Astrocyte (in vitro differentiated cells and primary cell): Measurements from ENCODE around the gene TMPRSS13. TPM values are rescaled to one million over a fixed set of nuclear protein-coding genes. Genes with fewer than 3 reads are reported as not detected.
A peak's percentile ranks its signal among the peaks of the same experiment; 100 is the strongest.
"Not testable (repeated sequence)": the region's sequence is repeated elsewhere in the genome, so short reads cannot be mapped to it uniquely, and the experiment has no call there.

ENCODE experiments used
- DNase-seq: peaks from one replicate; pipeline ENCODE4 v3.0.0-alpha.2; 2010; ENCODE audit warnings: low read depth
- FAIRE-seq: peaks from 2 replicates; lab custom pipeline; 2011; peaks lifted over from hg19 to GRCh38; lab: Jason Lieb, UNC
- H2AFZ ChIP-seq: 2 replicates; pipeline ENCODE4 v1.6.0; 2012; ENCODE audit warnings: low read depth, low read length, inconsistent platforms
- H3K27ac ChIP-seq: 2 replicates; pipeline ENCODE4 v1.5.1; 2011; ENCODE audit warnings: low read depth, low read length, inconsistent platforms
- H3K27me3 ChIP-seq: 2 replicates; pipeline ENCODE4 v1.6.0; 2011; ENCODE audit warnings: low read length, inconsistent platforms; ENCODE audit not compliant: insufficient read depth
- H3K36me3 ChIP-seq: 2 replicates; pipeline ENCODE4 v1.5.1; 2011; ENCODE audit warnings: low read length, inconsistent platforms; ENCODE audit not compliant: insufficient read depth
- H3K4me1 ChIP-seq: 2 replicates; pipeline ENCODE4 v1.5.1; 2011; ENCODE audit warnings: low read length, inconsistent platforms; ENCODE audit not compliant: insufficient read depth
- H3K4me2 ChIP-seq: 2 replicates; pipeline ENCODE4 v1.6.0; 2012; ENCODE audit warnings: low read length, inconsistent platforms
- H3K4me3 ChIP-seq: 2 replicates; pipeline ENCODE4 v1.5.1; 2011; ENCODE audit warnings: low read depth, mild to moderate bottlenecking, low read length, inconsistent platforms; ENCODE audit not compliant: insufficient read depth
- H3K79me2 ChIP-seq: 2 replicates; pipeline ENCODE4 v1.6.0; 2012; ENCODE audit warnings: mild to moderate bottlenecking, low read length, inconsistent platforms; ENCODE audit not compliant: insufficient read depth
- H3K9ac ChIP-seq: 2 replicates; pipeline ENCODE4 v1.6.0; 2012; ENCODE audit warnings: mild to moderate bottlenecking, low read length, inconsistent platforms
- H3K9me3 ChIP-seq: 2 replicates; pipeline ENCODE4 v1.5.1; 2012; ENCODE audit warnings: low read depth, mild to moderate bottlenecking, low read length, inconsistent platforms; ENCODE audit not compliant: insufficient read depth
- H4K20me1 ChIP-seq: 2 replicates; pipeline ENCODE4 v1.6.0; 2012; ENCODE audit warnings: low read length, inconsistent platforms; ENCODE audit not compliant: insufficient read depth
- H3K27ac Mint-ChIP-seq: one replicate; pipeline ENCODE4 v1.8.0; 2021; ENCODE audit warnings: mild to moderate bottlenecking, mixed read lengths; ENCODE audit not compliant: unreplicated experiment
- H3K27me3 Mint-ChIP-seq: one replicate; pipeline ENCODE4 v1.8.0; 2021; ENCODE audit warnings: low read depth, mixed read lengths; ENCODE audit not compliant: unreplicated experiment
- H3K36me3 Mint-ChIP-seq: one replicate; pipeline ENCODE4 v1.8.0; 2021; ENCODE audit warnings: low read depth, mixed read lengths; ENCODE audit not compliant: unreplicated experiment
- H3K4me1 Mint-ChIP-seq: one replicate; pipeline ENCODE4 v1.8.0; 2021; ENCODE audit warnings: low read depth, mixed read lengths; ENCODE audit not compliant: unreplicated experiment
- H3K4me3 Mint-ChIP-seq: one replicate; pipeline ENCODE4 v1.8.0; 2021; ENCODE audit warnings: mild to moderate bottlenecking, moderate library complexity, mixed read lengths; ENCODE audit not compliant: unreplicated experiment
- H3K9me3 Mint-ChIP-seq: one replicate; pipeline ENCODE4 v1.8.0; 2021; ENCODE audit warnings: mild to moderate bottlenecking, mixed read lengths; ENCODE audit not compliant: unreplicated experiment
- CTCF ChIP-seq: IDR thresholded peaks from 2 replicates; pipeline ENCODE4 v1.5.1; 2011; ENCODE audit warnings: low read depth, mild to moderate bottlenecking, inconsistent platforms, low read length, moderate library complexity; ENCODE audit not compliant: insufficient read depth
- EZH2 ChIP-seq: IDR thresholded peaks from 2 replicates; pipeline ENCODE4 v1.6.1; 2012; ENCODE audit warnings: mild to moderate bottlenecking, low read length, inconsistent platforms; ENCODE audit not compliant: insufficient read depth
- total RNA-seq: library from RNA; stranded (reverse); gene quantifications from 2 replicates; pipeline ENCODE4 v1.2.1, GENCODE V29; 2021

TMPRSS13 gene
- total RNA-seq, 1 donor from 2014 or later = 0.66 TPM

- not testable (repeated sequence) for H3K4me1 Mint-ChIP-seq, FAIRE-seq, DNase-seq, H3K36me3 Mint-ChIP-seq, H3K9me3 Mint-ChIP-seq, H3K4me1 ChIP-seq, H3K36me3 ChIP-seq, H3K27ac Mint-ChIP-seq, H3K4me2 ChIP-seq, H3K9me3 ChIP-seq, H3K4me3 ChIP-seq, H2AFZ ChIP-seq, H4K20me1 ChIP-seq, H3K27ac ChIP-seq, H3K9ac ChIP-seq, H3K79me2 ChIP-seq, H3K4me3 Mint-ChIP-seq
- peaks cover 15% of the 10 kb centered on the region for H3K27me3 ChIP-seq
- peaks cover 31% of the 10 kb centered on the region for H3K27me3 Mint-ChIP-seq
Observed at GRCh38 chr11:117947751-117948150, 18.5 kb upstream of the TMPRSS13 start.

- no peak overlapping the region for H3K4me3 ChIP-seq
- H3K27me3 ChIP-seq = peaks cover 15% of the 10 kb centered on the region
- Mint-ChIP-seq H3K27ac (peak overlapping the region; percentile 47), H3K9me3 (no peaks in the 10 kb centered on the region), H3K27me3 (peaks cover 30% of the 10 kb centered on the region), H3K4me3 (no peak overlapping the region), H3K4me1 (peaks cover 6% of the 10 kb centered on the region), H3K36me3 (no peaks in the 10 kb centered on the region)
- peak; percentile 97 for TF ChIP-seq CTCF
- no peak for TF ChIP-seq EZH2
- H4K20me1 ChIP-seq = no peaks in the 10 kb centered on the region
- no peak overlapping the region for H3K27ac ChIP-seq
- no peaks in the 10 kb centered on the region for H3K79me2 ChIP-seq
- H3K36me3 ChIP-seq = no peaks in the 10 kb centered on the region
- H3K4me1 ChIP-seq = no peaks in the 10 kb centered on the region
- no peaks in the 10 kb centered on the region for H3K9me3 ChIP-seq
- no peak overlapping the region for H3K4me2 ChIP-seq
- no peak overlapping the region for H3K9ac ChIP-seq
- FAIRE-seq = no peak
- peak overlapping the region; percentile 16 for H2AFZ ChIP-seq
- DNase-seq = peak; percentile 81
Observed at GRCh38 chr11:117946842-117947526, 17.8 kb upstream of the TMPRSS13 start.

- no peaks in the 10 kb centered on the region for H3K36me3 ChIP-seq
- no peaks in the 10 kb centered on the region for H3K4me1 ChIP-seq
- Mint-ChIP-seq H3K4me1 (peaks cover 7% of the 10 kb centered on the region), H3K27ac (peak overlapping the region; percentile 47), H3K9me3 (no peaks in the 10 kb centered on the region), H3K36me3 (no peaks in the 10 kb centered on the region), H3K4me3 (no peak overlapping the region), H3K27me3 (peaks cover 23% of the 10 kb centered on the region)
- H3K79me2 ChIP-seq = no peaks in the 10 kb centered on the region
- DNase-seq = no peak
- peaks cover 12% of the 10 kb centered on the region for H3K27me3 ChIP-seq
- H3K4me3 ChIP-seq = no peak overlapping the region
- no peak overlapping the region for H3K4me2 ChIP-seq
- H3K9ac ChIP-seq = no peak overlapping the region
- no peaks in the 10 kb centered on the region for H3K9me3 ChIP-seq
- H2AFZ ChIP-seq = no peak overlapping the region
- FAIRE-seq = no peak
- TF ChIP-seq EZH2 (no peak), CTCF (no peak)
- H4K20me1 ChIP-seq = no peaks in the 10 kb centered on the region
- no peak overlapping the region for H3K27ac ChIP-seq
Observed at GRCh38 chr11:117946156-117946841, 17.1 kb upstream of the TMPRSS13 start.
